Ramos (cell line): ENCODE data around the gene SOX30.

Experiments
- in situ Hi-C: fragments of 300-500 bp; cut with MboI; formaldehyde crosslinking; loops from one replicate; pipeline ENCODE4 v1.14.3; 2022; ENCODE audit warnings: low sequenced_read_pairs; ENCODE audit not compliant: unreplicated experiment

The SOX30 gene

GRCh38 chr5:157582731-157583620 lies 69.3 kb downstream of the SOX30 start:
- in situ Hi-C loops = no loop called here

GRCh38 chr5:157581901-157582300 lies 70.3 kb downstream of the SOX30 start:
- in situ Hi-C loops = no loop called here

- in situ Hi-C loops = no loop called here
Measured at GRCh38 chr5:157578079-157578780, 74.0 kb downstream of the SOX30 start.

- in situ Hi-C loops = no loop called here
Measured at GRCh38 chr5:157576678-157577077, 75.6 kb downstream of the SOX30 start.
